Retinal pigment epithelial cell (primary cell): ENCODE results near the gene CUL4A.

Source experiments
- DNase-seq: peaks from one replicate; pipeline ENCODE4 v3.0.0-alpha.2; 2010; ENCODE audit warnings: low read depth
- H3K4me3 ChIP-seq: 2 replicates; pipeline ENCODE4 v1.5.1; 2011; ENCODE audit warnings: mild to moderate bottlenecking, low read length, control low read depth, moderate library complexity
- TF ChIP-seq, protein P1 (sequence below): conservative IDR thresholded peaks from 2 replicates; pipeline ENCODE4 v1.5.1; 2011; ENCODE audit warnings: low read depth, low read length, control low read depth, inconsistent platforms

CUL4A gene

GRCh38 chr13:113166266-113166665 lies 43.1 kb upstream of the CUL4A start:
- DNase-seq, result no peak
- TF ChIP-seq, protein P1, sequence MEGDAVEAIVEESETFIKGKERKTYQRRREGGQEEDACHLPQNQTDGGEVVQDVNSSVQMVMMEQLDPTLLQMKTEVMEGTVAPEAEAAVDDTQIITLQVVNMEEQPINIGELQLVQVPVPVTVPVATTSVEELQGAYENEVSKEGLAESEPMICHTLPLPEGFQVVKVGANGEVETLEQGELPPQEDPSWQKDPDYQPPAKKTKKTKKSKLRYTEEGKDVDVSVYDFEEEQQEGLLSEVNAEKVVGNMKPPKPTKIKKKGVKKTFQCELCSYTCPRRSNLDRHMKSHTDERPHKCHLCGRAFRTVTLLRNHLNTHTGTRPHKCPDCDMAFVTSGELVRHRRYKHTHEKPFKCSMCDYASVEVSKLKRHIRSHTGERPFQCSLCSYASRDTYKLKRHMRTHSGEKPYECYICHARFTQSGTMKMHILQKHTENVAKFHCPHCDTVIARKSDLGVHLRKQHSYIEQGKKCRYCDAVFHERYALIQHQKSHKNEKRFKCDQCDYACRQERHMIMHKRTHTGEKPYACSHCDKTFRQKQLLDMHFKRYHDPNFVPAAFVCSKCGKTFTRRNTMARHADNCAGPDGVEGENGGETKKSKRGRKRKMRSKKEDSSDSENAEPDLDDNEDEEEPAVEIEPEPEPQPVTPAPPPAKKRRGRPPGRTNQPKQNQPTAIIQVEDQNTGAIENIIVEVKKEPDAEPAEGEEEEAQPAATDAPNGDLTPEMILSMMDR, result no peak
- H3K4me3 ChIP-seq, result no peak overlapping the region

DNA sequence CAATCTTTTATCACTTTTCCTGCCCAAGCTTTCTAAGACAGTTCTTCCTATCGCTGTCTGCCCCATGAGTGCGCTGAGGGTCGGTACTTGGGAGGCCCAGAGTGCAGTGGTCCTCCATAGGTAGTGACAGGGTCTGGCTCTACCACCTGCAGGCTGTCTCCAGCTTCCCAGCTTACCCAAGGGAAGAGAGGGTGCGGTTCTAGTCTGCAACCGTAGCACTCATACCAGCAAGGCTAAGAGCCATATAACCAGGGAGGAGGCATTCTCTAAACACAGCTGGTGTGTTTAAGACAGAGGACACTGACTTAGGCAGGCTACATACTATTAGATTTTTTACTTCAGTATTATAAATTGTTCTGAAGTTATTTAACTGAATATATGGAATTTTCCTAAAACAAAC lies 42.7 kb upstream of the CUL4A start:
- TF ChIP-seq, protein P1, result no peak
- DNase-seq, result no peak
- H3K4me3 ChIP-seq, result no peak overlapping the region

- no peak overlapping the region for H3K4me3 ChIP-seq
- no peak for DNase-seq
- TF ChIP-seq, protein P1, result no peak
Observed at GRCh38 chr13:113167155-113167554, 42.3 kb upstream of the CUL4A start.

DNA sequence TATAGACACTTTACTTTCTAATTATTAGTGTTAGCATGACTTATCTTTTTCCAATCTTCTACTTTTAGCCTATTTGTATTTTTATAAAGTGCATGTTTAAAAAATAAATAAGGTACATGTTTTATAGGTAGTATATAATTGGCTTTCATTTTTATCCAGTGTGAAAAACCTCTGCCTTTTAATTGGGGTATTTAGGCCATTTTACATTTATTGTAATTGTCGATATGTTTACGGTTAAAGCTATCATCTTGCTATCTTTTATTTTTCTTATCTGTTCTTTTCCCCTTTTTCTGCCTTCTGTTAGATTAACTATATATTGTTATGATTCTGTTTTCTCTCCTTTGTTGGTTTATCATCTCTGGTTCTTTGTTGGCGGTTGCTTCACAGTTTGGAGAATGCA lies 41.8 kb upstream of the CUL4A start:
- H3K4me3 ChIP-seq, result no peak overlapping the region
- no peak for DNase-seq
- TF ChIP-seq, protein P1, result no peak

GRCh38 chr13:113168211-113168610 lies 41.2 kb upstream of the CUL4A start:
- H3K4me3 ChIP-seq, result no peak overlapping the region
- no peak for DNase-seq
- TF ChIP-seq, protein P1, result no peak

DNA sequence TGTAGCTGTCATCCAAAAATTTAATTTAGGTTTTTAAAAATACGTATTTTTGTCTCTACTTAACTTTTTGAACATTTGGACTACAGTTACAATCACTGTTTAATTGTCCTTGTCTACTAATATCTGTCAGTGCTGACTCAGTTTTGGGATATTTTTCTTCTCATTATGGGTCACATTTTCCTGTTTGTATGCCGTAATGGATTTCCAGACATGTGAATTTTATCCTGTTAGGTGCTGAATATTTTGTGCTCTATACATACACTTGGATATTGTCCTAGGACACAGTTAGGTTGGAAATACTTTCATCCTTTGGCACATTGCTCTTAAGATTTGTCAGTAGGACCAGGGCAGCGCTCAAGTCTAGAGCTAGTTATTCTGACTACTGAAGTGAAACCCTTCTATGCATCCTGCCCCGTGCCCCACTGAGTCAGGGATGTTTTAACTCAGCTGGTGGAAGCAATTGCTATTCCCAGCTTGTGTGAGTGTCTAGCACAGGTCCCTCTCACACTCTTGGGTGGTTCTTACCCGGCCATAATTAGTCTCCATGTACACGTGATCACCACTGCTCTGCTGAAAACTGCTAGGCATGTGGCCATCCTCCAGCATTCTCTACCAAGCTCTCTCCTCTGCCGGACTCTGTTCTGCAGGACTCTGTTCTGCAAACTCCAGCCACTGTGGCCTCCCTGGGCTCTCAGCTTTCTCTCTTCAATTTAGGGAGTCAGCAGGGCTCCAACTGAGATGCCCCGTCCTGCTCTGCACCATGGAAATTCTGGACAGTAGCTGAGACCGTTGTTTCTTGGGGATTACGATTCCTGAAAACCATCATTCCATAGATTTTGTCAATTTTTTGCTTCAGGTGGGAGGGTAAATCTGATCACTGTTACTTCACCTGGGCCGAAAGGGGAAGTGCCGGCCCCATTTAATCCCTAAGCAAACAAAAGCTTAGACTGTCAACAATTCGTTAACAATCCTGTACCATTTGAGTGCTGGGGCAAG lies 39.8 kb upstream of the CUL4A start:
- DNase-seq, result no peak
- H3K4me3 ChIP-seq, result no peak overlapping the region
- TF ChIP-seq, protein P1, result no peak

GRCh38 chr13:113170511-113170910 lies 38.9 kb upstream of the CUL4A start:
- H3K4me3 ChIP-seq, result no peak overlapping the region
- no peak for DNase-seq
- TF ChIP-seq, protein P1, result no peak
